ENCODE data around the gene KDM4B.
"Not testable (repeated sequence)": the region's sequence is repeated elsewhere in the genome, so short reads cannot be mapped to it uniquely, and the experiment has no call there.

KDM4B gene

DNA sequence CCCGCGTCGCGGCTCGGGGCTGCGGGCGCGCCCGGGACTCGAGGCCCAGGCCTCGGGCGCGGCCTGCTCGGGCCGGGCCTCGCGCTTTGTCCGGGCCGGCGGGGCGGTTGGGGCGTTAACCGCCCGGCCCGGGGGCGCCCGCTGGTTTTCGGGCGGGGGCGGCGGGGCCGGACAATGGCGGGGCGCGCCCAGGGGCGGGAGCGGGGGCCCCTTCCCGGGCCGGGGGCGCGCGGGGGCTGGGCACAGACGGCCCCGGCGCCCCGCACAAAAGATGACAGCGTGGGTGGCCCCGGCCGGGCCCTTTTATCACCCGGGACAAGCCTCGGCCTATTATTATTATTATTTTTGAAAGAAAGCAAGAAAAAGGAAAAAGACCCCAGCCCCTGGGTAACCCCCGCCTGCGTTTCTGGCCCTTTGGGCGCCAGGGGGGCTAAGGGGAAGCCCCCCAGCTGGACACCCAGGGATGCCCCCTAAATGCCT lies 419 bp downstream of the KDM4B start:
- no peak for DNase-seq

DNA sequence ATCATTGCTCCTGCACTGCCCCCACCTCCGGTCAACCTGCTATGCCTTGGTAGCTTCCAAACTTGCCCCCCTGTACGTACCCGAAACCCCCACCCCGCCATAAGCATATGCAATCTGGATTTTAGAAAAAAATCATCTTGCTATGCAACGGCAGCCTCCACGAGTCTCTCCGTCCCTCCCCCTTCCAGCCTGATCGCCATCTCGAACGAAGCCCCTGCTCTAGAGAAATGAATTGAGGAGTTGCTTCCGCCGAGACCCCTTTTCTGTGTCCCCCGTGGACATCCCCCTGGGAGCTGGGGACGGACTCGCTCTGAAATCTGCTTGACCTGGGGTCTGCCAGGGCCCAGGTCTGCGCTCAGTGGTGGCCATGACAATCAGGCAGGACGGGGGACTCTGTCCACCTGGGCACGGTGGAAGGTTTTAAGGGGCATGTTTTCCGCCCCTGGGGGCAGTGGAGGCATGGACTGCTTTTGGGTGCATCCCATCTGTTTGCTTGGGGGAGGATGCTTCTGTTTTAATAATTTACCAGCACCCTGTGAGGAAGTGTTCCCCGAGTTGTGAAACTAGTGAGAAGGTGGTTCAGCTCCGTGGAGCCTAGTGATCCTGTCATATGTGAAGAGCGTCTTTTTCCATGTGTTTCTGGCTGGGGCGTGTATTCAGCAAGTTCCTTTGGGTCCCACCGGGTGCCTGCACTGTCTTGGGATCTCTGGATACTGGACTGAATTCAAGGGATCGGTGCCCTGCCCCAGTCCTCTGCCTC lies 1.0 kb downstream of the KDM4B start:
- DNase-seq, result no peak

DNA sequence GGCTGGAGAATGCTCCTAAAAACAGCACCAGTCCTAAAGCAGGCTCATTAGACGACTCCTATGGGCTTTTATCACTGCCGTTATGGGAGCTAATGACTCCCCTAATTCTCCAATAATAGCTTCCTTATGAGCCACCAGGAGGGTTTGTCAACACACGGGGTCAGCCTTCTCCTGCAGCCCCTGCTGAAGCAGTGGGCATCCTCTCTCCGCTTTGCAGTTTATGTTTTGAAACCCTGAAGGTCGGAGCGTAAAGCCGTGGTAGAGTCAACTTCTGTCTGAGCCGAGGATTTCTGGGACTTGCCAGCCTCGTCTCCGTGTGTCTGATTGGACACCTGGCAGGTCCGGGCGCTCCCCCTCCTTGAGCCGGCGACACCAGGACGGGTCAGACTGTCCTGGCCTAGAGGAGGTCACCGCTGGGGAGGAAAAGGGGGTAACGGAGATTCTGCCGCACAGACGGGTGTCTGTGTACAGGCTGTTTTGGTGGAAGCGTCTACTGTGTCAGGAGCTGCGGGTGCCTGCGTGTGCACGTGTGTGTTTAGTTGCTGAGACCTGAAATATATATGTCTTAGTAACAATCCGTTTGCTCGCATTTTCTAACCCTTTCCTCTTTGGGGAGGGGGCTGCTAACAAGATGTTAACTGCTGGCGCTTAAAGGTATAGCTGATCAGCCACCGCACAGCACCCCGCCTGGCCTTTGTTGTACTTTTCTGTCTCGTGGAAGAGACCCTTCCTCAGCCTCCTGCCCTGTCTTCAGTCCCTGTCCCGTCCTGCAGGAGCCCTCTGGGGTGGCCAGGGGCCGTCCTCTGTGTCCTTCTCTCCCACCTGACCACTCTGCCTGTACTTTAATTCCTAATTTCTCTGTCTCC lies 1.9 kb downstream of the KDM4B start:
- DNase-seq, result no peak

DNA sequence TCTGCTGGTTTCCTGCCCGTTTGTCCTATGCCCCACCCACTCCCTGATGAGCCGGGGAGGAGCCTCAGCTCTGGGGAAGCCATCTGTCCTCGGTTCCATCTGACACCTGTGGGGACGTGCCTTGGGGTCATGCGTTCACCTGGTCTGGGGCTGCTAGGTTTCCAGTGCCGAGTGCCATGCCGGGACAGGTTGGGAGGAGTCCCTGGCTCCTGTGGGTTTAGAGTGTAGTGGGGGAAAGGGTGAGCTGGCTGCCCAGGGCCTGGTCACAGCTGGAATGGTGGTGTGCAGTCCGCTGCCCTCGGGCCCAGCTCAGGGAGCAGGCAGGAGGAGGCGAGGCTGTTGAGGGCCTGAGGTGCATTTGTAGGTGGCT lies 2.5 kb downstream of the KDM4B start:
- DNase-seq, result no peak

DNA sequence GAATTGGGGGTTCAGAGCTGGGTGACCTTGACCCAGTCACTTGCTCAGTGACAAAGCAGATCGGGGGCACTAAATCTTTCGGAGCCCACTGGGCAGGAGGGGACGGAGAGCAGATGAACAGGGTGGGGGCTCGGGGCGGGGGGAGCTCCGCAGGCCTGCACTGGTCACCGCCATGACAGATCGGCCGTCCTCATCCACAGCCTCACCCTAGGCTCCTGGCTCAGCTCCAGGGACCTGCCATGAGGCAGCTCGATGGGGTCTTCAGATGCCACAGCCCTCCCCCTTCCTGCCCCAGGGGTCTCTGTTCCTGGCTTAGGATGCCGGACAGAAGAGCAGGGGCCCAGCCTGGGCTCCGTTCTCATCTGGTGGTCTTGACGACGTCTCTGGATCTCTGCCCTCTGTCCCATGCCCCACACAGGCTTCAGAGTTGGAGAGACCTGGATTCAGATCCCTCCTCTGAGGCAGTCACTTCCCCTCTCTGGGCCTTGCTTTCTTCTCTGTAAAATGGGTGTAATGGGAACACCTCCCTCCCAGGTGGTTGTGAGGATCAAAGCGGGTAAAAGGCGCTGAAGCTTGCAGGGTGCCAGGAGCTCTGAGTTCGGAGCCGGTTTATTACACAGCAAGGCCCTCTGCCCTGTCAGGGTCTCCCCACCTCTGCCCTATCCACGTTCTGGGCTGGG lies 3.0 kb downstream of the KDM4B start:
- no peak for DNase-seq

DNA sequence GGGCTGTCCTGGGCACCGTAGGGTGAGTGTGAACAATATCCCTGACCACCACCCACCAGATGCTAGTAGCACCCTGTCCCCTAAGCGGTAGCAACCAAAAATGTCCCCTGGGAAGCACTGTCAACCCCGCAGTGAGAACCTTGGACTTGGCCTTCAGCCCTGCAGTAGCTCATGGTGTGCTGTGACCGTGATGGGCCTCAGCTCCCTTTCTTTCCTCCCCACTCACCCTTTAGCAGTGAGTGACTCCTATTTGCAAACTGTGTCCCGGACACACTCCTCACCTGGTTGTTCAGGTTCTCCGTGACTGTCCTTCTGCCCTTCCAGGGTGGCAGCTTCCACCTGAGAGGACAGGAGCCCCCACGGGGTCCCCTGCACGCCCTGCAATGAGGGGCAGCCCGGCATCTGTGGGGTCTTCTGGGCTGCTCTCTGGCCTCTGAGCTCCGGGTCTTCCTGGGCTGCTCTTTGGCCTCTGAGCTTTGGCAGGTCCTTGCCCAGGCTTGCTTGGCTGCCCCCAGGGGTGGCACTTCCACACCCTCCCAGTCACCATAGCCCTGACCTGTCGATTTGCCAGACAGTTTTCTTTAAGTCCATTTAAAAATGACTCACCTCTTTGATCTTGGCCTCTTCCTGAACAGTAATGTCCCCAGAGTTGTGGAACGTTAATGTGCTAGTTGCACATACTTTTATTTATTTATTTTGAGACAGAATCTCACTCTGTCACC lies 3.8 kb downstream of the KDM4B start:
- DNase-seq, result no peak

DNA sequence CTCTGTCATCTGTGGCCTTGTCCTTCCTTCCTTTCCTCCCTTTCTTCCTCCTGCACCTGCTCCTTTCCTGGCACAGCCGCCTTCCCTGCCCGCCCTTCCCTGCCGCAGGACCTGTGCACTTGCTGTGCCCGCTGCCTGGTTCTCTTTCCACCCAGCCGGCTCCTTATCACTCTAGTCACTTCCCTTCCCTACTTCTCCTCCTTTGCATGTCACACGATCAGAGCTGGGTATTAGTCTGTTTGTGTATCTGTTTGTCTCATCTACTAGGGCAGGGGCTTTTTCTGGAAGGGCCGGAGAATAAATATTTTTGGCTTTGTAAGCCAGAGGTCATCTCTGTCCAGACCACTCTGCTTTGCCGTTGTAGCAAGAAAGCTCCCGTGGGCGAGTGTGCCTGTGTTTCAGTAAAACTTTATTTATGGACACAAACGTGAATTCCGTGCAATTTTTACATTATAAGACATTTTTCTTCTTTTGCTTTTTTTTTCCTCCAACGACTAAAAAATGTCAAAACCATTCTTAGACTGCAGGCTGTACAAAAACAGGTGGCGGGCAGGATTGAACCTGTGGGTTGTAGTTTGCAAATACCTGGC lies 6.1 kb downstream of the KDM4B start:
- DNase-seq, result no peak

DNA sequence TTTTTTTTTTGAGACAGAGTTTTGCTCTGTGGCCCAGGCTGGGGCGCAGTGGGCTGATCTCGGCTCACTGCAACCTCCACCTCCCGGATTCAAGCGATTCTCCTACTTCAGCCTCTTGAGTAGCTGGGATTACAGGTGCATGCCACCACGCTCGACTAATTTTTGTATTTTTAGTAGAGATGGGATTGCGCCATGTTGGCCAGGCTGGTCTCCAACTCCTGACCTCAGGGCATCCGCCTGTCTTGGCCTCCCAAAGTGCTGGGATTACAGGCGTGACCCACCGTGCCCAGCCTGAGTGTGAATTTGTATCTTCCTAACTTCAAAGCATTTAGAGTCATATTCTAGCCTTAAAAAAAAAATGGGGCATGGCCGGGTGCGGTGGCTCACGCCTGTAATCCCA lies 6.7 kb downstream of the KDM4B start:
- not testable (repeated sequence) for DNase-seq

DNA sequence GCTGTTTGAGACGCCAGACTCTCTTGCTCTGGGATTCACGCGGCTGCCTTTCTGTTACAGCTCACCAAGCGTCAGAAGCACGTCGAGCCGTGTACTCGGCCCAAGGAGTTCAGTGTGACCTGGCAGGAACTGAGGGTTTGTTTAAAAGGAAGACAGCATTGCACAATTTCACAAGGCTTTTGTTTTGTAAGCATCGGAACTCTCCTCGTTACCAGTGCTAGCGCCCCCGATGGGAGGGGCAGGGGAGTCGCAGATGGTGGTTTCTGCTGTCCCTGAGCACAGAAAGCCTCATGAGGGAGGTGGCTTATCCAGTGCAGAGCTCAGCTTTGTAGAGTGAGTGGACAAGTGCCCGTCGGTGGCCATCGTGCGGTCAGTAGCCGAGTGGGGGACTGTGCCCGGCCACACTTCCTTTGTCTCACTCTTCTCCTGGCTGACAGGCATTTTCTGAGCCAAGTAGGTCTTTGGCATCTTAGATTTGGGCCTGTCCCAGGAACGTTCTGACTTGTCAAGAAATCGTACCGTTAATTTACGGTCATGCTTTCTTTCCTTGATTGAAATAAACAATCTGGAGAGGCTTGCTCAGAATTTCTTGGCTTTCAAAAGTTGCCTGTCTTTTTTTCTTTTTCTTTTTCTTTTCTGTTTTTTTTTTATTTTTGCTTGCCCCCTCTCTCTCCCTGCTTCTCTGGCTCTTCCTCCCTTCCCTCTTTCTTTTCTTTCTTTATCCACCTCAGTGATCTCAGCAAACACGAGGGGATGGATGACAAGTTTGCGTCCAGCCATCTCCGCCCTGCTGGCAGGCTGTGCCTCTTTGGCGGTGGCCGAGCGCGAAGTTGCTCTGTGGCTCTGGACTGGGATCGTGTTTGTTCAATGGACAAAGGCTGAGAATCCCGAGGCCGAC lies 7.7 kb downstream of the KDM4B start:
- no peak for DNase-seq

DNA sequence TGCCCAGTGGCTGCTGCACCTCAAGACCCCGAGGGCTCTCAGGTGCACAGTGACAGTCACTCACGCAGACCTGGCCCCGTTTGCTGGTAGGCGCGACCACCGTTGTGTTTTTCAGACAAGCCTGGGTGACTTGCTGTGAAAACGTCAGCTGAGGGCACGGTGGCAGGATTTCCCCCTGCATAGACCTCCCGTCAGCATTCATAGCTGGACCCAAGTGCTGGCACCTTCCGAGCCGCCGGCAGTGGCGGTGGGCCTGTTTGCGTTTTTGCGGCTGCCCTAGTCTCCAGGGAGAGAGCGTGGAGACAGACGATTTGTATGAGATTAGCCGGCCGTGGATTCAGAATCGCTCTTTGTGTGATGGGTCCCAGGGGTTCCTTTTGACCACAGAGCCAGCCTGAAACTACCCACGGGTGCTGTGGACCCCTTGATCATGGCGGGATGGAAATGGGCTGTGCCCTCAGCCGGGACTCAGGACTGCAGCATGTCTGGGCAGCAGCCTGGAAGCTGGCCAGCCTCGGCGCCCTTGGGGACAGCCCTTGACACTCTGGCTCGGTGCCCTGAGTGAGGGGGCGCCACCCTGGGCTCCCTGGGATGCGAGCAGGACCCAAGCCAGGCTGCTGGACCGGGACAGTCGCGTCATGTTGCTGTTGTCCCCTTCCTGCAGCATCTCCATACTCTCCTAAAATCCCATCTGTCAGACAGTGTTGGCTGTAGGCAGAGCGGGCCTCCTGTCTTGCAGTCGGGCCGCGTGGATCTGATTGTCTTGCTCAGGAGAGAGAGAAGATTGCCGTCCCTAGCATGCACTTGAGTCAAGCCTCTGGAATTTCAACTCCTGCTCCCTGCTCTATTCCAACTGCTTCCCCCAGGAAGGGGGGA lies 8.6 kb downstream of the KDM4B start:
- DNase-seq, result no peak

DNA sequence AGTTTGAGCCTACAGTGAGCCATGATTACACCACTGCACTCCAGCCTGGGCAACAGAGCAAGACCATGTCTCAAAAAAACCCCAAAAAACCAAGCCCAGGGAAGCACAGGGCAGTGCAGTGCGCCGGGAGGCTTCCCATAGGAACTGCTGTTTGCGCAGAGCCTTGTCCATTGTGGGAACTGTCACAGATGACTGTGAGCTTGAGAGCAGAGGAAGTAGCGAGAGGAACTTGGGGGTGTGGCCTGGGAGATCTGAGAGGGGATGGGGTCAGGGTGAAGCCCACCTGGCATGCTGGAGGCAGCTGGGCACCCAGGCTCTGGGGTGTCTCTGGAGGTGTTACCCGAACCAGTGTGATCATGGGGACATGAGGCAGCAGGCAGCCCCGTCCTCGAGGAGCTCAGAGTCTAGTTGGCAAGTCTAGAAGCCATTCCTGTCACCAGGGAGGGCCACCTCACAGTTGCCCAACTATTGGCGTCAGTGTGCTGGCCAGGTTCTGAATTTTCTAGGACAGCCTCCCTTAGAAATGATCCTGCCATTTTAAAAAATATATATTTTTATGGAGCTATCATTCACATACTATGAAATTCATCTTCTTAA lies 10.4 kb downstream of the KDM4B start:
- no peak for DNase-seq

DNA sequence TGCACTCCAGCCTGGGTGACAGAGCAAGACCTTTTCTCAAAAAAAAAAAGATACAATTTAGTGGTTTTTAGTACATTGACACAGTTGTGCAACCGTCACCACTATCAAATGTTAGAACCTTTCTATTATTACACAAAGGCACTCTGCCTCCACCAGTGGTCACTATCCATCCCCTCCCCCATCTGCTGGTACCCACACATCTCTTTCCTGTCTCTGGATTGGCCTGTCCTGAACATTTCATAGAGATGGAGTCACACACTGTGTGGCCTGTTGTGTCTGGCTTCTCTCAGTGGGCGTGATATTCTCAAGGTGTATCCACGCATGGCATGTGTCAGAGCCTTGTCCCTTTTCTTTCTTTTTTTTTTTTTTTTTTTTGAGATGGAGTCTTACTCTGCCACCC lies 11.2 kb downstream of the KDM4B start:
- DNase-seq, result no peak

DNA sequence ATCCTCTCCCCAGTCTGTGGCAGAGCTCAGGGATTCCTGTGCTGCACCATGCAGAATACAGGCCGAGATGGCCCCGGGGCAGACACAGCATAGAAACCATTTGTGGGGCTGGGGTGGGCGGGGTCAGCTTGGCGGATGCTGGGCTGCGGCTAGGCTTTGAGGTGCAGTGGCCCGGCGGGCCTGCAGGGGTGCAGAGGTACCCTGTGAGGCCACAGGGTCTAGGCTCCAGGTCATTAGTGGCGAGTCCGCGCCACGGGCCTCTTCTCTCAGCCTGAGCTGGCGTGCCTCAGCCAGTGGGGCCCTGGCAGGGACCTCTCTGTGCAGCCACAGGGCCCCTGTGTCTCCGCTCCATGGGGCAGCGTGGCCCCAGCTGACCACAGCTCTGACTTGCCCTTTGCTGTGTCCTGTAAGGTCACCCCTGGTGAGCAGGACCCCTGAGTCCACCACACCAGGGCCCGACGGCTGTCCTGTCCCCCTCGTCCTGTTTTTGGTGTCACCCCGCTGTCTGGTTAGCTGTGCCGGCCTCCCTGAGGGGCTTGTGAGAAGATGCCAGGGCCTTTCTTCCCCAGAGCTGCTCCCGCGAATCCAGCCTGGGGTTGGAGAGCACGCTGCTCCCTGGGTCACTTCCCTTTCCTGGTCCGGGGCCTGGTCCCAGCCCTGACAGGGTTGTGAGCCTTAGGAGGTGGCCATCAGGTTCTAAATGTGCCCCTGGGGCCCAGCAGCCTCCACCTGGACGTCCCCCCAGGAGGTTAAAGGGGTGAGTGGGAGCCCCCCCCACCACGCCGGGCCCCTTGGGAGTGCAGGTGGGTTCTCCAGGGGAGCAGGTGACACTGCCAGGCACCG lies 12.1 kb downstream of the KDM4B start:
- DNase-seq, result no peak

DNA sequence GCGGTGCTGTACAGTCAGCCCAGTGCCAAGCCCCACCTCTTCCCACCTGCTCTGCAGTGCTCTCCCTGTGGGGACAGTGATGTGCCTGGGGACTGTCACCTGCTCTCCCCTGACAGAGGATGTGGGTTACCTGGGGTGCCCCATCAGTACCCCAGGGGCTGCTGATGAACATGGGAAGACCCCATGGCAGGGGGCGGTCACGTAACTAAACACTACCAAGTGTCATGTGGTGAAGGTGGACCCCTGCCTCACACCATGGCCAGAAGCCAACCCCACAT lies 12.7 kb downstream of the KDM4B start:
- DNase-seq, result no peak

DNA sequence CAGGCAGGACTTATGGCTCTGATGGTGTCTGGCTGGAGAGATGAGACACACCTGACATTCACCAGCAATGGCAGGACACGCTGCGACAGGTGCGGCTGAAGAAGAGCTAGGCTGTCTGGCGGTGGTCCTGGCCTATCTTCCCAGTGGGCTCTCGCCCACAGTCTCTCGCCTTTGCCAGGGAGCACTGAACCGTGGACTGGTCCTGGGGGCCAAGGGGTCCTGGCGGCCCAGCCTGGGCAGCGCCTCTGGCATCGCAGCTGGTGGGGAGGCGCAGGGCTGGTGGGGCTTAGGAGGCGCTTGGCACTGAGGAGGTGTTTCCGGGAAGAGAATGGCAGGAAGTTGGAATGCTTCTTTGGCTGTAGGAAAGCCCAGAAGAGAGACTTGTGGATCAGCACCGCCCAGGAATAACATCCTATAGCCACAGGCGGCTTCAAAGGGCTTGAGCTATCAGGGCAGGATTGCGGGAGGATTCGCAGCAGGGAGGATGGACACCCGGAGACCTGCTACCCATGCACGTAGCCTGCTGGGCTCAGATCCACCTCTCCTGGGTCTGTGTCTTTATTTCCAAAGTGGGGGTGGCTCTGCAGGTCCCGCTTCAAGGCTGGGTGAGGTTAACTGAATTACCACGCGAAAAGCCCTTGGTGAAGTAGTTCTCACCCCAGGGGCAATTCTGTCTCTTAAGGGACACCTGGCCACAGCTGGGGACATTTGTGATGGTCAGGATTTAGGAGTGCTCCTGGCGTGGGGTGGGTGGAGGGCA lies 14.6 kb downstream of the KDM4B start:
- no peak for DNase-seq

DNA sequence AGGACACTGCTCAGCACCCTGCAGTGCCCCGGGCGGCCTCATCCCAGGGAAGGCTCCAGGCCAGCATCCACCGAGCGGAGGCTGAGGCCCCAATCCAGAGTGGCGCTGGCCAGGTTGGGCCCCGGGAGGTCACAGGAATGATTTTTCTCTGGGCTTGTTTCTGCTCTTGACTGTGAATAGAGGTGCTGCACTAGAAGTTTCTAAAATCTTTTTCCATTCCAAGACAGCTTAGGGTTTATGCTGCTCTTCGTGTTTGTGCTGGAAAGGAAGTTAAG lies 15.1 kb downstream of the KDM4B start:
- no peak for DNase-seq

DNA sequence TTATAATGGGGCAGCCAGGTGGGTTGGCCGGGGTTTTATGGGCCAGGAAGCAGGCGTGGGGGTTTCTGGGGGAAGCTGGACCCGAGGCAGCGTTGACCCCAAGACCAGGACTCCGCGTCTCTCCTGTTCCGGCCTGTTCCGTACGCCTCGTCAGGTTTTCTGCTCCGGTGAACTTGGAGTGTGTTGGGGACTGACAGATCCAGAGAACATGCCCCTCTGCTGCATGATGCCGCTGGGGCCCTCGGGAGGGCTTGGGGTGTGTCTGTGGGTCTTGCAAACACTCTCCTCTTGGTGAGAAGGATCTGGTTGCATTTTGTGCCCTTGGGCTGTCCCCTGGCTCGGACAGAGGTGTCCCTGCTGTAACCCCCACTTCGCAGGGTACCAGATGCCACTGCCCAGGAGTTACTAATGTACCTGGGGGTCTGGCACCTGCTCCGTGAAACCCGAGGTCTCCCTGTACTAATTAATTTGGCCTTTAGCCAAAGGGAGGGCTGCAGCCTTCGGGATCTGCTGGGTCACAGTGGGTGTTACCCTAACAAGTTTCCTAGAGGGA lies 15.6 kb downstream of the KDM4B start:
- DNase-seq, result peak; percentile 62 to 77

DNA sequence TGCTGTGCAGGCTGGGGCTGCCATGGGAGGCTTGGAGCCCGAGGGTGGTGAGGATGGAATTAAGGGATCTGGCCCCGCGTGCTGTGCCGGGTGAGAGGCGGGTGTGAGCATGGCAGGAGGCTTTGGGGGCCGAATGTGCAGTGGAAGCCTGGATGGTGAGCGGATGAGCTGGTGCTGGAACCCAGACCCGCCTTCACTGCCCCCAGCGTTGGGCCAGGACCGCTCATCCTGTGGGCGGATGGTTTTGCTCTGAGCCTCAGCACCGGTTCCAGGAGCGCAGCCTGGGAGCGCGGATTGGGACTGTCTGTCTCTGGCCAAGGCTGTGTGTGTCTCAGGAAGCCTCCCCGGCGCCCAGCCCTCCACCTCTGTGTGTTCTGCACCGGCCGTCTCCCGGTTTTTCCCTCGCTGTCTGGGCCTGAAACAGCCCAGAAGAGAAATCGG lies 16.7 kb downstream of the KDM4B start:
- DNase-seq, result no peak
